H9 (cell line): ENCODE data around the gene TMEM169. TPM values are rescaled to one million over a fixed set of nuclear protein-coding genes. Genes with fewer than 3 reads are reported as not detected.

Source experiments
- DNase-seq: peaks from one replicate; pipeline ENCODE4 v3.0.0-alpha.2; 2017
- H2AFZ ChIP-seq: one replicate; pipeline ENCODE4 v1.6.1; 2013; ENCODE audit warnings: mild to moderate bottlenecking, low read length, control low read depth, moderate library complexity
- H2AK5ac ChIP-seq: 2 replicates; pipeline ENCODE4 v1.6.1; 2013; ENCODE audit warnings: low read length, control low read depth, mixed read lengths; ENCODE audit not compliant: insufficient read length
- H2BK120ac ChIP-seq: one replicate; pipeline ENCODE4 v1.6.1; 2013; ENCODE audit warnings: low read depth, mild to moderate bottlenecking, low read length, control low read depth, inconsistent platforms; ENCODE audit not compliant: poor library complexity, severe bottlenecking
- H2BK12ac ChIP-seq: 2 replicates; pipeline ENCODE4 v1.6.1; 2013; ENCODE audit warnings: low read length, control low read depth, mixed read lengths, low read depth; ENCODE audit not compliant: insufficient read length
- H2BK15ac ChIP-seq: 2 replicates; pipeline ENCODE4 v1.6.1; 2013; ENCODE audit warnings: low read depth, low read length, control low read depth
- H2BK20ac ChIP-seq: one replicate; pipeline ENCODE4 v1.6.1; 2013; ENCODE audit warnings: low read depth, mild to moderate bottlenecking, low read length, control low read depth, inconsistent platforms; ENCODE audit not compliant: poor library complexity, severe bottlenecking
- H2BK5ac ChIP-seq: 2 replicates; pipeline ENCODE4 v1.6.1; 2013; ENCODE audit warnings: low read length, control low read depth, mixed read lengths; ENCODE audit not compliant: insufficient read length
- H3K14ac ChIP-seq: 2 replicates; pipeline ENCODE4 v1.6.1; 2013; ENCODE audit warnings: low read length, control low read depth; ENCODE audit not compliant: insufficient read depth
- H3K18ac ChIP-seq: 2 replicates; pipeline ENCODE4 v1.6.1; 2013; ENCODE audit warnings: low read depth, mild to moderate bottlenecking, mixed read lengths, low read length, control low read depth; ENCODE audit not compliant: insufficient read length
- H3K23ac ChIP-seq: 2 replicates; pipeline ENCODE4 v1.6.1; 2013; ENCODE audit warnings: low read length, control low read depth, mixed read lengths, low read depth; ENCODE audit not compliant: insufficient read length
- H3K23me2 ChIP-seq: 2 replicates; pipeline ENCODE4 v1.6.1; 2013; ENCODE audit warnings: low read depth, mild to moderate bottlenecking, mixed read lengths, low read length, control low read depth; ENCODE audit not compliant: insufficient read length, poor library complexity, severe bottlenecking
- H3K27ac ChIP-seq: 2 replicates; pipeline ENCODE4 v1.5.1; 2013; ENCODE audit warnings: low read length, control low read depth, mixed read lengths, low read depth; ENCODE audit not compliant: insufficient read length
- H3K27me3 ChIP-seq: 2 replicates; pipeline ENCODE4 v1.6.1; 2013; ENCODE audit warnings: low read length, control low read depth, inconsistent platforms; ENCODE audit not compliant: insufficient read depth
- H3K4ac ChIP-seq: 2 replicates; pipeline ENCODE4 v1.6.1; 2013; ENCODE audit warnings: low read depth, mild to moderate bottlenecking, control low read depth, inconsistent platforms, low read length, moderate library complexity
- H3K4me1 ChIP-seq: 2 replicates; pipeline ENCODE4 v1.6.1; 2013; ENCODE audit warnings: low read length, control low read depth, inconsistent platforms; ENCODE audit not compliant: insufficient read depth
- H3K4me2 ChIP-seq: 2 replicates; pipeline ENCODE4 v1.6.1; 2013; ENCODE audit warnings: low read length, control low read depth, mixed read lengths; ENCODE audit not compliant: insufficient read length, insufficient read depth
- H3K56ac ChIP-seq: 2 replicates; pipeline ENCODE4 v1.6.1; 2013; ENCODE audit warnings: low read depth, mild to moderate bottlenecking, mixed read lengths, low read length, control low read depth; ENCODE audit not compliant: insufficient read length
- H3K79me1 ChIP-seq: 2 replicates; pipeline ENCODE4 v1.6.1; 2013; ENCODE audit warnings: low read depth, mild to moderate bottlenecking, moderate library complexity, low read length, control low read depth, inconsistent platforms; ENCODE audit not compliant: insufficient read depth, poor library complexity, severe bottlenecking
- H3K79me2 ChIP-seq: 2 replicates; pipeline ENCODE4 v1.6.1; 2013; ENCODE audit warnings: low read length, control low read depth, inconsistent platforms; ENCODE audit not compliant: insufficient read depth
- H3K9ac ChIP-seq: 2 replicates; pipeline ENCODE4 v1.6.1; 2013; ENCODE audit warnings: low read length, control low read depth, mixed read lengths; ENCODE audit not compliant: insufficient read length; ENCODE audit errors: extremely low read depth
- H3K9me3 ChIP-seq: one replicate; pipeline ENCODE4 v1.6.1; 2013; ENCODE audit warnings: low read depth, low read length, inconsistent platforms; ENCODE audit not compliant: control insufficient read depth
- H3T11ph ChIP-seq: one replicate; pipeline ENCODE4 v1.6.1; 2013; ENCODE audit warnings: mild to moderate bottlenecking, low read length, control low read depth, inconsistent platforms
- H4K20me1 ChIP-seq: one replicate; pipeline ENCODE4 v1.6.1; 2013; ENCODE audit not compliant: control insufficient read depth, insufficient read length, insufficient read depth
- H4K5ac ChIP-seq: 2 replicates; pipeline ENCODE4 v1.6.1; 2013; ENCODE audit warnings: low read depth, mild to moderate bottlenecking, mixed read lengths, low read length, control low read depth; ENCODE audit not compliant: insufficient read length
- H4K8ac ChIP-seq: replicated peaks from 2 replicates; pipeline ENCODE4 v1.6.1; 2013; ENCODE audit warnings: low read length, control low read depth, mixed read lengths, low read depth; ENCODE audit not compliant: insufficient read length
- H4K91ac ChIP-seq: 2 replicates; pipeline ENCODE4 v1.6.1; 2013; ENCODE audit warnings: low read depth, mild to moderate bottlenecking, moderate library complexity, mixed read lengths, low read length, control low read depth; ENCODE audit not compliant: insufficient read length
- H3K27ac Mint-ChIP-seq, 3 experiments: 2 replicates in 2 of 3; 3 replicates in 1 of 3; pipeline ENCODE4 v1.8.0; 2020 to 2021; ENCODE audit warnings: mixed read lengths in 3 of 3, mild to moderate bottlenecking in 1 of 3, moderate library complexity in 1 of 3
- H3K27me3 Mint-ChIP-seq: 2 replicates; pipeline ENCODE4 v1.8.0; 2021; ENCODE audit warnings: low read depth, mild to moderate bottlenecking, moderate library complexity, mixed read lengths
- H3K36me3 Mint-ChIP-seq, 3 experiments: 2 replicates in 2 of 3; 3 replicates in 1 of 3; pipeline ENCODE4 v1.8.0; 2020 to 2021; ENCODE audit warnings: low read depth in 3 of 3, mixed read lengths in 3 of 3; ENCODE audit not compliant: insufficient read depth in 1 of 3
- H3K4me1 Mint-ChIP-seq, 2 experiments: 2 replicates each; pipeline ENCODE4 v1.8.0; 2020; ENCODE audit warnings: mixed read lengths in 2 of 2
- H3K4me3 Mint-ChIP-seq, 2 experiments: 2 replicates in 1 of 2; 3 replicates in 1 of 2; pipeline ENCODE4 v1.8.0; 2020 to 2021; ENCODE audit warnings: mild to moderate bottlenecking in 2 of 2, mixed read lengths in 2 of 2, moderate library complexity in 1 of 2
- H3K9me3 Mint-ChIP-seq, 2 experiments: 2 replicates in 1 of 2; 3 replicates in 1 of 2; pipeline ENCODE4 v1.8.0; 2020; ENCODE audit warnings: mild to moderate bottlenecking in 2 of 2, mixed read lengths in 2 of 2, moderate library complexity in 1 of 2
- CTCF ChIP-seq: fragments of 200-600 bp; sonication (generic); conservative IDR thresholded peaks from 3 replicates; pipeline ENCODE4 v1.8.0; 2021; ENCODE audit warnings: antibody characterized with exemption, mild to moderate bottlenecking
- WGBS: extraction: QIAGEN DNeasy Blood & Tissue Kit; methylation state at CpG from one replicate; pipeline ENCODE4 v1.1.7; 2013; ENCODE audit warnings: missing lambda C conversion rate, low lambda C conversion rate, mixed read lengths; ENCODE audit not compliant: insufficient read length; ENCODE audit errors: extremely low coverage; 5-methylcytosine and 5-hydroxymethylcytosine counted together
- total RNA-seq: library from RNA; stranded (reverse); gene quantifications from 2 replicates; pipeline ENCODE4 v1.2.1, GENCODE V29; 2021

The TMEM169 gene
- total RNA-seq, 1 experiment from 2014 or later = 1.0 TPM

- no peak overlapping the region for H3T11ph ChIP-seq
- no peaks in the 10 kb centered on the region for H3K27me3 ChIP-seq
- no peaks in the 10 kb centered on the region for H3K27me3 Mint-ChIP-seq
- H3K56ac ChIP-seq = no peak overlapping the region
- WGBS = no CpG with 5 or more reads among the region's 3 CpGs
- H4K5ac ChIP-seq = no peak overlapping the region
- TF ChIP-seq CTCF = no peak
- H3K14ac ChIP-seq = no peak overlapping the region
- no peak overlapping the region for H2AK5ac ChIP-seq
- H3K18ac ChIP-seq = no peak overlapping the region
- no peak overlapping the region for H2AFZ ChIP-seq
- H3K27ac ChIP-seq = no peak overlapping the region
- H2BK15ac ChIP-seq = no peak overlapping the region
- H2BK12ac ChIP-seq = no peak overlapping the region
- H4K91ac ChIP-seq = no peak overlapping the region
- no peak overlapping the region for H4K8ac ChIP-seq
- no peaks in the 10 kb centered on the region for H4K20me1 ChIP-seq
- H3K79me1 ChIP-seq = no peaks in the 10 kb centered on the region
- H2BK120ac ChIP-seq = no peak overlapping the region
- no peak for DNase-seq
- no peak overlapping the region for H3K27ac Mint-ChIP-seq
- H3K4me2 ChIP-seq = no peak overlapping the region
- H3K9me3 Mint-ChIP-seq = peaks cover 0 to 4% of the 10 kb centered on the region in 2 experiments; a peak in 1 of 5 replicates
- H2BK20ac ChIP-seq = no peak overlapping the region
- H3K4me3 Mint-ChIP-seq = no peak overlapping the region
- no peaks in the 10 kb centered on the region for H3K4me1 ChIP-seq
- peaks cover 9 to 28% (median 12%) of the 10 kb centered on the region in 3 experiments; a peak in 6 of 7 replicates for H3K36me3 Mint-ChIP-seq
- no peaks in the 10 kb centered on the region for H3K23me2 ChIP-seq
- H2BK5ac ChIP-seq = no peak overlapping the region
- H3K4ac ChIP-seq = no peak overlapping the region
- H3K23ac ChIP-seq = no peak overlapping the region
- H3K4me1 Mint-ChIP-seq = peaks cover 16 to 20% of the 10 kb centered on the region in 2 experiments
- H3K9me3 ChIP-seq = no peaks in the 10 kb centered on the region
- H3K9ac ChIP-seq = no peak overlapping the region
- no peaks in the 10 kb centered on the region for H3K79me2 ChIP-seq
These were observed 25.0 kb upstream of the TMEM169 start for GRCh38 chr2:216056739-216057138.
